PC-3 (cell line): Measurements from ENCODE around the gene FCHO2. TPM values are rescaled to one million over a fixed set of nuclear protein-coding genes. Genes with fewer than 3 reads are reported as not detected.

Experiments
- ATAC-seq: fragments of 200-7000 bp; cut with Tn5 transposase; 2 replicates; pipeline ENCODE4 v1.9.1; 2020; ENCODE audit warnings: mild to moderate bottlenecking, moderate library complexity
- BruUV-seq: library from RNA; stranded (reverse); fragments of 400-500 nt; replicated peaks from 2 replicates; lab custom pipeline; 2021; lab: Mats Ljungman, UMichigan
- CTCF ChIA-PET: fragments of 300-600 bp; sonication (Branson Sonifier 250); formaldehyde crosslinking; loops from one replicate; lab custom pipeline; 2022; ENCODE audit warnings: antibody characterized with exemption; lab: Charles Lee
- POLR2A ChIA-PET: fragments of 300-600 bp; sonication (Branson Sonifier 250); formaldehyde crosslinking; loops from one replicate; lab custom pipeline; 2022; ENCODE audit warnings: antibody characterized with exemption; ENCODE audit not compliant: unreplicated experiment; lab: Charles Lee
- DNase-seq: peaks from one replicate; pipeline ENCODE4 v3.0.0-alpha.2; 2015
- H2AFZ ChIP-seq: fragments of 300-600 bp; sonication (generic); 2 replicates; pipeline ENCODE4 v1.6.0; 2016; ENCODE audit warnings: antibody characterized with exemption, low read length
- H3F3A ChIP-seq: fragments of 300-600 bp; sonication (generic); one replicate; pipeline ENCODE4 v1.6.0; 2017; ENCODE audit warnings: antibody characterized with exemption, low read length, control low read depth, mild to moderate bottlenecking; ENCODE audit not compliant: unreplicated experiment
- H3K27ac ChIP-seq: fragments of 300-600 bp; sonication (generic); 2 replicates; pipeline ENCODE4 v1.5.1; 2016; ENCODE audit warnings: mild to moderate bottlenecking, low read length
- H3K27me3 ChIP-seq: fragments of 300-600 bp; sonication (generic); 2 replicates; pipeline ENCODE4 v1.6.1; 2016; ENCODE audit warnings: low read length, mixed read lengths
- H3K36me3 ChIP-seq: fragments of 300-600 bp; sonication (generic); 2 replicates; pipeline ENCODE4 v1.6.1; 2016; ENCODE audit warnings: low read depth, mixed run types, low read length, mixed read lengths
- H3K4me1 ChIP-seq: fragments of 300-600 bp; sonication (generic); 2 replicates; pipeline ENCODE4 v1.5.1; 2016; ENCODE audit warnings: low read length; ENCODE audit not compliant: insufficient read depth
- H3K4me2 ChIP-seq: fragments of 300-600 bp; sonication (generic); 2 replicates; pipeline ENCODE4 v1.6.0; 2016; ENCODE audit warnings: low read length
- H3K4me3 ChIP-seq: fragments of 300-600 bp; sonication (generic); 2 replicates; pipeline ENCODE4 v1.5.1; 2016; ENCODE audit warnings: mild to moderate bottlenecking, low read length, mixed read lengths
- H3K79me2 ChIP-seq: fragments of 300-600 bp; sonication (generic); 2 replicates; pipeline ENCODE4 v1.6.1; 2017; ENCODE audit warnings: low read length, mixed read lengths
- H3K9ac ChIP-seq: fragments of 300-600 bp; sonication (generic); 2 replicates; pipeline ENCODE4 v1.6.0; 2016; ENCODE audit warnings: mild to moderate bottlenecking, low read length
- H3K9me2 ChIP-seq: fragments of 300-600 bp; sonication (generic); replicated peaks from 2 replicates; pipeline ENCODE4 v1.6.1; 2016; ENCODE audit warnings: mixed run types, low read length, mixed read lengths
- H3K9me3 ChIP-seq: fragments of 300-600 bp; sonication (generic); 2 replicates; pipeline ENCODE4 v1.6.1; 2016; ENCODE audit warnings: low read length, mixed read lengths
- H4K20me1 ChIP-seq: fragments of 300-600 bp; sonication (generic); 2 replicates; pipeline ENCODE4 v1.6.1; 2016; ENCODE audit warnings: low read length, mixed read lengths
- CTCF ChIP-seq: fragments of 300-600 bp; sonication (generic); conservative IDR thresholded peaks from 2 replicates; pipeline ENCODE4 v1.5.1; 2017; ENCODE audit warnings: antibody characterized with exemption, low read depth, mild to moderate bottlenecking, low read length
- EZH2 ChIP-seq: fragments of 300-600 bp; sonication (generic); IDR thresholded peaks from one replicate; pipeline ENCODE4 v1.6.1; 2017; ENCODE audit warnings: antibody characterized with exemption, mild to moderate bottlenecking, low read length; ENCODE audit not compliant: unreplicated experiment
- EZH2phosphoT487 ChIP-seq: fragments of 300-600 bp; sonication (generic); IDR thresholded peaks from 2 replicates; pipeline ENCODE4 v1.6.1; 2018; ENCODE audit warnings: mild to moderate bottlenecking, antibody characterized with exemption, low read length, borderline replicate concordance
- intact Hi-C: fragments of 100-400 bp; cut with micrococcal nuclease; formaldehyde crosslinking; loops from 2 replicates; pipeline ENCODE4 v1.9.0; 2023
- total RNA-seq: library from RNA; depleted of rRNA; stranded (reverse); fragments of >200 nt; gene quantifications from 2 replicates; pipeline ENCODE4 v1.2.3, GENCODE V29; 2014

The FCHO2 gene
- total RNA-seq, 1 experiment from 2014 or later, result 5.9 TPM

GRCh38 chr5:73104326-73104725 is 148.5 kb downstream of the FCHO2 start:
- no peak overlapping the region for H3K27ac ChIP-seq
- no peaks in the 10 kb centered on the region for H3K9me3 ChIP-seq
- no peaks in the 10 kb centered on the region for H3F3A ChIP-seq
- no peak overlapping the region for H3K4me2 ChIP-seq
- H3K79me2 ChIP-seq, result no peaks in the 10 kb centered on the region
- H3K9ac ChIP-seq, result no peak overlapping the region
- no peaks in the 10 kb centered on the region for H3K4me1 ChIP-seq
- no peak for TF ChIP-seq EZH2
- no peak for TF ChIP-seq CTCF
- TF ChIP-seq EZH2phosphoT487, result no peak
- BruUV-seq, result no TSS peak
- H3K36me3 ChIP-seq, result no peaks in the 10 kb centered on the region
- no peak for ATAC-seq
- H3K9me2 ChIP-seq, result no peaks in the 10 kb centered on the region
- DNase-seq, result no peak
- ChIA-PET CTCF (no interaction called here), POLR2A (no interaction called here)
- H3K4me3 ChIP-seq, result no peak overlapping the region
- H3K27me3 ChIP-seq, result no peaks in the 10 kb centered on the region
- no peaks in the 10 kb centered on the region for H4K20me1 ChIP-seq
- intact Hi-C loops, result no loop called here
- no peak overlapping the region for H2AFZ ChIP-seq

GRCh38 chr5:73106335-73106734 is 150.5 kb downstream of the FCHO2 start:
- ATAC-seq, result no peak
- no TSS peak for BruUV-seq

GRCh38 chr5:73110190-73110589 is 154.3 kb downstream of the FCHO2 start:
- Histone ChIP-seq H3K27me3 (no peaks in the 10 kb centered on the region), H3K4me3 (no peak overlapping the region), H3K79me2 (no peaks in the 10 kb centered on the region), H3K9me2 (no peaks in the 10 kb centered on the region), H3K4me2 (no peak overlapping the region), H3F3A (no peaks in the 10 kb centered on the region), H3K9ac (no peak overlapping the region), H3K36me3 (no peaks in the 10 kb centered on the region), H4K20me1 (no peaks in the 10 kb centered on the region), H3K4me1 (peaks cover 9% of the 10 kb centered on the region), H3K27ac (no peak overlapping the region), H2AFZ (no peak overlapping the region), H3K9me3 (no peaks in the 10 kb centered on the region)
- ATAC-seq, result no peak
- ChIA-PET CTCF (no interaction called here), POLR2A (no interaction called here)
- TF ChIP-seq EZH2phosphoT487 (no peak), EZH2 (no peak), CTCF (no peak)
- BruUV-seq, result no TSS peak
- intact Hi-C loops, result no loop called here
- no peak for DNase-seq

More at GRCh38 chr5:73106335-73106734, 150.5 kb downstream of the FCHO2 start:
- Histone ChIP-seq H3K9me2 (no peaks in the 10 kb centered on the region), H3K4me3 (no peak overlapping the region), H4K20me1 (no peaks in the 10 kb centered on the region), H3K27ac (no peak overlapping the region), H3K9me3 (no peaks in the 10 kb centered on the region), H3F3A (no peaks in the 10 kb centered on the region), H2AFZ (no peak overlapping the region), H3K4me2 (no peak overlapping the region), H3K27me3 (no peaks in the 10 kb centered on the region), H3K36me3 (no peaks in the 10 kb centered on the region), H3K4me1 (no peaks in the 10 kb centered on the region), H3K9ac (no peak overlapping the region), H3K79me2 (no peaks in the 10 kb centered on the region)
- ChIA-PET CTCF (no interaction called here), POLR2A (no interaction called here)
- TF ChIP-seq EZH2 (no peak), CTCF (no peak), EZH2phosphoT487 (no peak)
- intact Hi-C loops, result no loop called here
- no peak for DNase-seq
